Upper lobe of left lung (tissue), 6 donors: ENCODE data around the gene COL18A1. TPM values are rescaled to one million over a fixed set of nuclear protein-coding genes. Genes with fewer than 3 reads are reported as not detected.

Experiments
- ATAC-seq, 2 donors: fragments of 200-7000 bp; cut with Tn5 transposase; one replicate each; pipeline ENCODE4 v1.9.1; 2022; ENCODE audit warnings: mild to moderate bottlenecking in 2 of 2, moderate library complexity in 2 of 2; ENCODE audit not compliant: low FRiP score in 2 of 2
- DNase-seq, 2 donors: peaks; one replicate each; pipeline ENCODE4 v3.0.0-alpha.2; 2019 to 2020
- H3K27ac ChIP-seq, 4 donors: fragments of 200-600 bp; sonication (generic); one replicate each; pipeline ENCODE4 v1.5.1; 2016 to 2019
- H3K27me3 ChIP-seq, 4 donors: fragments of 200-600 bp; sonication (generic); one replicate each; pipeline ENCODE4 v1.5.1; 2017 to 2019
- H3K36me3 ChIP-seq, 4 donors: fragments of 200-600 bp; sonication (generic); one replicate each; pipeline ENCODE4 v1.5.1; 2016 to 2019
- H3K4me1 ChIP-seq, 4 donors: fragments of 200-600 bp; sonication (generic); one replicate each; pipeline ENCODE4 v1.5.1; 2018 to 2019
- H3K4me3 ChIP-seq, 4 donors: fragments of 200-600 bp; sonication (generic); one replicate each; pipeline ENCODE4 v1.5.1; 2017 to 2019; ENCODE audit warnings: mild to moderate bottlenecking in 2 of 4, moderate library complexity in 1 of 4
- H3K9me3 ChIP-seq, 4 donors: fragments of 200-600 bp; sonication (generic); one replicate each; pipeline ENCODE4 v1.5.1; 2018 to 2019
- CTCF ChIP-seq, 6 experiments: fragments of 450-650 bp in 4 of 6; fragments of 200-600 bp in 2 of 6; sonication (generic) in 2 of 6; IDR thresholded peaks; one replicate each; pipeline ENCODE4 v1.5.1; 2016 to 2019; ENCODE audit warnings: antibody characterized with exemption in 6 of 6
- EP300 ChIP-seq, 4 donors: sonication (generic); formaldehyde crosslinking; IDR thresholded peaks; one replicate each; pipeline ENCODE4 v1.5.1; 2017; ENCODE audit warnings: antibody characterized with exemption in 4 of 4, control low read depth in 2 of 4
- POLR2A ChIP-seq, 4 donors: fragments of 450-650 bp; IDR thresholded peaks; one replicate each; pipeline ENCODE4 v1.5.1; 2016 to 2017; ENCODE audit warnings: antibody characterized with exemption in 4 of 4, mild to moderate bottlenecking in 2 of 4
- POLR2AphosphoS5 ChIP-seq, 2 donors: sonication (generic); formaldehyde crosslinking; IDR thresholded peaks; one replicate each; pipeline ENCODE4 v1.5.1; 2017; ENCODE audit warnings: antibody characterized with exemption in 2 of 2
- WGBS, 2 donors: methylation state at CpG; one replicate each; pipeline ENCODE4 v1.1.5; 2017 to 2018; 5-methylcytosine and 5-hydroxymethylcytosine counted together
- total RNA-seq, 6 donors: library from RNA; depleted of rRNA in 4 of 6; stranded (reverse); fragments of >200 nt in 4 of 6; gene quantifications; one replicate each; pipeline versions ENCODE4 v1.1.0 to v1.2.1, GENCODE V29; 2016 to 2021
- donor health status: DM: no; HTN: no; CAD: no; lungs with moderate emphysema.
- donor health status: DM: no; HTN: yes; CAD: no; lungs with severe emphysema.

Gene COL18A1
- total RNA-seq, 6 donors from 2014 or later, result 34.5 to 138 (median 70.5) TPM

GRCh38 chr21:45451771-45452182 lies 46.8 kb downstream of the COL18A1 start:
- WGBS, 2 donors, result 94% methylated on average over 12 of the region's 12 CpGs; no CpG with 5 or more reads in 1 of the 2 donors
- TF ChIP-seq CTCF (IDR thresholded peaks at IDR 0.05) (no peak), POLR2A (IDR thresholded peaks at IDR 0.05) (no peak), EP300 (IDR thresholded peaks at IDR 0.05) (no peak), POLR2AphosphoS5 (IDR thresholded peaks at IDR 0.05) (no peak)
- Histone ChIP-seq H3K27me3 (no peaks in the 10 kb centered on the region), H3K36me3 (peaks cover 0 to 1% (median 0%) of the 10 kb centered on the region in 4 donors), H3K4me1 (peaks cover 6 to 31% (median 12%) of the 10 kb centered on the region in 4 donors), H3K4me3 (no peak overlapping the region), H3K27ac (no peak overlapping the region), H3K9me3 (peaks cover 0 to 2% (median under 1%) of the 10 kb centered on the region in 4 donors)
- ATAC-seq (no peak), DNase-seq (peak in 1 of 2 donors; percentile 58)

- ATAC-seq, result no peak
- Histone ChIP-seq H3K27ac (no peak overlapping the region), H3K4me3 (no peak overlapping the region)
Measured at GRCh38 chr21:45452696-45453307, 47.8 kb downstream of the COL18A1 start.

GRCh38 chr21:45453308-45453950 lies 48.5 kb downstream of the COL18A1 start:
- Histone ChIP-seq H3K27me3 (no peaks in the 10 kb centered on the region), H3K36me3 (peaks cover 0 to 4% (median 0%) of the 10 kb centered on the region in 4 donors), H3K27ac (peak overlapping the region in 1 of 4 donors; percentile 0), H3K4me3 (no peak overlapping the region), H3K4me1 (peaks cover 6 to 31% (median 12%) of the 10 kb centered on the region in 4 donors), H3K9me3 (no peaks in the 10 kb centered on the region)
- 81 to 86% methylated on average over 10 to 13 of the region's 13 CpGs for WGBS, 2 donors
- ATAC-seq (no peak), DNase-seq (peak in 1 of 2 donors; percentile 54)
- TF ChIP-seq CTCF (IDR thresholded peaks at IDR 0.05) (no peak), POLR2A (IDR thresholded peaks at IDR 0.05) (no peak), POLR2AphosphoS5 (IDR thresholded peaks at IDR 0.05) (no peak), EP300 (IDR thresholded peaks at IDR 0.05) (no peak)

More at GRCh38 chr21:45452696-45453307, 47.8 kb downstream of the COL18A1 start:
- 94 to 96% methylated on average over 7 of the region's 7 CpGs for WGBS, 2 donors
- Histone ChIP-seq H3K4me1 (peaks cover 6 to 31% (median 12%) of the 10 kb centered on the region in 4 donors), H3K27me3 (no peaks in the 10 kb centered on the region), H3K9me3 (no peaks in the 10 kb centered on the region), H3K36me3 (peaks cover 0 to 4% (median 0%) of the 10 kb centered on the region in 4 donors)
- no peak for TF ChIP-seq EP300 (IDR thresholded peaks at IDR 0.05)
- TF ChIP-seq CTCF (IDR thresholded peaks at IDR 0.05), result no peak
- no peak for TF ChIP-seq POLR2AphosphoS5 (IDR thresholded peaks at IDR 0.05)
- TF ChIP-seq POLR2A (IDR thresholded peaks at IDR 0.05), result no peak
- DNase-seq, result no peak

GRCh38 chr21:45454060-45454925 lies 49.3 kb downstream of the COL18A1 start:
- Histone ChIP-seq H3K27me3 (no peaks in the 10 kb centered on the region), H3K4me1 (peaks cover 6 to 31% (median 12%) of the 10 kb centered on the region in 4 donors), H3K4me3 (peak overlapping the region in 2 of 4 donors; percentile 32 to 40), H3K9me3 (no peaks in the 10 kb centered on the region), H3K36me3 (peaks cover 0 to 4% (median 0%) of the 10 kb centered on the region in 4 donors), H3K27ac (peak overlapping the region in 2 of 4 donors; percentile 0 to 56)
- DNase-seq (peak in 1 of 2 donors; percentile 71), ATAC-seq (no peak)
- TF ChIP-seq POLR2A (IDR thresholded peaks at IDR 0.05), result no peak
- no peak for TF ChIP-seq CTCF (IDR thresholded peaks at IDR 0.05)
- peak in 1 of 4 donors; percentile 41 for TF ChIP-seq EP300 (IDR thresholded peaks at IDR 0.05)
- TF ChIP-seq POLR2AphosphoS5 (IDR thresholded peaks at IDR 0.05), result peak; percentile 60 to 76
- WGBS, 2 donors, result 69 to 70% methylated on average over 14 to 24 of the region's 24 CpGs
